HepG2 (cell line): ENCODE results near the gene PTPRM. TPM values are rescaled to one million over a fixed set of nuclear protein-coding genes. Genes with fewer than 3 reads are reported as not detected.

Experiments used
- GLMP ChIP-seq: sonication (generic); formaldehyde crosslinking; IDR thresholded peaks from 2 replicates; pipeline ENCODE4 v1.9.0; 2021; ENCODE audit warnings: missing genetic modification reagents, mild to moderate bottlenecking, borderline replicate concordance
- HDAC2 ChIP-seq: sonication (generic); formaldehyde crosslinking; IDR thresholded peaks from 2 replicates; pipeline ENCODE4 v1.4.0; 2020; ENCODE audit warnings: missing genetic modification reagents
- HNF4A ChIP-seq: sonication (generic); formaldehyde crosslinking; IDR thresholded peaks from 2 replicates; pipeline ENCODE4 v1.4.0; 2020; ENCODE audit warnings: missing genetic modification reagents
- NCOR1 ChIP-seq: fragments of 200-600 bp; sonication (generic); IDR thresholded peaks from 2 replicates; pipeline ENCODE4 v1.7.0; 2017; ENCODE audit warnings: antibody characterized with exemption, low read length, borderline replicate concordance
- NR2F1 ChIP-seq, 2 experiments: fragments of 450-650 bp in 1 of 2; formaldehyde crosslinking in 1 of 2; IDR thresholded peaks; 2 replicates each; pipeline versions ENCODE4 v1.5.0 to v1.6.1; 2016 to 2020; ENCODE audit warnings: mild to moderate bottlenecking in 1 of 2, missing compliant biosample characterization in 1 of 2, missing genetic modification reagents in 1 of 2, moderate library complexity in 1 of 2
- PATZ1 ChIP-seq: sonication (generic); formaldehyde crosslinking; IDR thresholded peaks from 2 replicates; pipeline ENCODE4 v1.4.0; 2020; ENCODE audit warnings: missing genetic modification reagents
- PRDM10 ChIP-seq: sonication (generic); formaldehyde crosslinking; IDR thresholded peaks from 2 replicates; pipeline ENCODE4 v1.4.0; 2020; ENCODE audit warnings: low read depth, missing genetic modification reagents
- RARA ChIP-seq: IDR thresholded peaks from 2 replicates; pipeline ENCODE4 v1.6.1; 2016; ENCODE audit warnings: missing genetic modification reagents, missing compliant biosample characterization
- SALL1 ChIP-seq: sonication (generic); formaldehyde crosslinking; IDR thresholded peaks from 2 replicates; pipeline ENCODE4 v1.8.0; 2022; ENCODE audit warnings: mild to moderate bottlenecking, missing genetic modification reagents
- SKI ChIP-seq: fragments of 450-650 bp; IDR thresholded peaks from one replicate; pipeline ENCODE4 v1.6.1; 2018; ENCODE audit warnings: mild to moderate bottlenecking; ENCODE audit not compliant: partially characterized antibody
- SKIL ChIP-seq: sonication (generic); formaldehyde crosslinking; IDR thresholded peaks from 2 replicates; pipeline ENCODE4 v1.8.0; 2022; ENCODE audit warnings: missing genetic modification reagents, mild to moderate bottlenecking, moderate library complexity, borderline replicate concordance
- SP140L ChIP-seq: sonication (generic); formaldehyde crosslinking; IDR thresholded peaks from 2 replicates; pipeline ENCODE4 v1.4.0; 2020; ENCODE audit warnings: missing genetic modification reagents, borderline replicate concordance
- TEAD3 ChIP-seq: optimal IDR thresholded peaks from 2 replicates; pipeline ENCODE3; 2016; ENCODE audit warnings: borderline replicate concordance
- ZBTB10 ChIP-seq: sonication (generic); formaldehyde crosslinking; IDR thresholded peaks from 2 replicates; pipeline ENCODE4 v1.4.0; 2020; ENCODE audit warnings: missing genetic modification reagents, borderline replicate concordance
- ZBTB34 ChIP-seq: sonication (generic); formaldehyde crosslinking; IDR thresholded peaks from 2 replicates; pipeline ENCODE4 v1.8.0; 2022; ENCODE audit warnings: mild to moderate bottlenecking, missing genetic modification reagents
- polyA plus RNA-seq, 8 experiments: library from polyadenylated mRNA; depleted of rRNA in 3 of 8; stranded (reverse) in 7 of 8; unstranded in 1 of 8; fragments of >200 nt; fragmentation: Illumina TruSeq in 4 of 8; extraction: Trizol in 4 of 8; gene quantifications; 2 replicates each; pipeline versions ENCODE4 v1.2.1 to v1.2.3, GENCODE V29; 2011 to 2016; ENCODE audit warnings: low read depth in 4 of 8, missing spikeins in 1 of 8, mixed read lengths in 1 of 8; ENCODE audit not compliant: insufficient read depth in 1 of 8
- total RNA-seq, 5 experiments: library from RNA; depleted of rRNA; stranded (reverse); fragments of >200 nt; fragmentation: Illumina TruSeq; extraction: Trizol; gene quantifications; 2 replicates each; pipeline ENCODE4 v1.2.3, GENCODE V29; 2016; ENCODE audit warnings: low read depth in 1 of 5

PTPRM gene
- total and polyA plus RNA-seq, 2 of the 13 experiments (the other 11 are each of a cell fraction or from before 2014, with no cell fraction given) = 12.6 to 108 TPM

GRCh38 chr18:7750966-7751365, 183.8 kb downstream of the PTPRM start (continued):
- TF ChIP-seq ZBTB10 (CRISPR knock-in tag) (no peak), ZBTB34 (CRISPR knock-in tag) (0 out of 2 replicates have a peak, but pooled peaks have one; percentile 43), TEAD3 (peak; percentile 47), NCOR1 (peak; percentile 77; the same call in 1 of the 2 replicates), SKIL (CRISPR knock-in tag) (peak; percentile 76; the same call in 1 of the 2 replicates), GLMP (CRISPR knock-in tag) (no peak), SALL1 (CRISPR knock-in tag) (peak; percentile 70), PATZ1 (peak; percentile 72), HNF4A (CRISPR knock-in tag) (peak; percentile 80), PRDM10 (CRISPR knock-in tag) (no peak), RARA (CRISPR knock-in tag) (peak; percentile 93), SP140L (no peak), HDAC2 (CRISPR knock-in tag) (peak; percentile 59; the same call in 1 of the 2 replicates), NR2F1 (CRISPR knock-in tag; IDR thresholded peaks at IDR 0.05) (0 out of 4 replicates have a peak, but pooled peaks have one; percentile 27 to 41), SKI (peak; percentile 83)
